ENCODE measurements around the gene RRBP1. TPM values are rescaled to one million over a fixed set of nuclear protein-coding genes. Genes with fewer than 3 reads are reported as not detected.

Gene RRBP1
- total and polyA plus RNA-seq, 12 donors, result 23.5 to 71.3 (median 29.7) TPM

DNA sequence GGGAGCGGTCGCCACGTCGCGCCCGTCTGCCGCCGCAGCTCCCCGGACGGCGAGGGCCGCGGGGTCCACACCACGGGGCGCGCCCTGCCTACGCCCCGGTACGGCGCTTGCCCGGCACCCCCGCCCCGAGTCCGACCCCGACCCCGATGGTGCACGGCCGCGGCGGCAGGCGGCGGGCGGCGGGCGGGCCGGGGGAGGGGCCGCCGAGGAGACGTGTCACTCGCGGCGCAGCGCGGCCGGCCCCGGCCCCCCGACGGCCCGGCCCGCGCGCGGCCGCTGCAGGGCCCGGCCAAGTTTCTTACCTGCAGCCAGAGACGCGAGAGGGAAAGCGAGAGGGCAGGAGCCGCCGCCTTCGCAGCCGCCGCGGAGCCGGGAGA is 328 bp downstream of the RRBP1 start:
- peak overlapping the region; percentile 65 to 87 (median 82) for H3K4me3 ChIP-seq
- H3K27ac ChIP-seq, result peak overlapping the region; percentile 73 to 100 (median 94)
- ATAC-seq (no peak), DNase-seq (no peak)
- H3K36me3 ChIP-seq, result peaks cover 0 to 33% (median 2%) of the 10 kb centered on the region in 9 donors
- 1% methylated on average over 63 to 65 of the region's 65 CpGs for WGBS, 2 donors
- TF ChIP-seq, protein P1, sequence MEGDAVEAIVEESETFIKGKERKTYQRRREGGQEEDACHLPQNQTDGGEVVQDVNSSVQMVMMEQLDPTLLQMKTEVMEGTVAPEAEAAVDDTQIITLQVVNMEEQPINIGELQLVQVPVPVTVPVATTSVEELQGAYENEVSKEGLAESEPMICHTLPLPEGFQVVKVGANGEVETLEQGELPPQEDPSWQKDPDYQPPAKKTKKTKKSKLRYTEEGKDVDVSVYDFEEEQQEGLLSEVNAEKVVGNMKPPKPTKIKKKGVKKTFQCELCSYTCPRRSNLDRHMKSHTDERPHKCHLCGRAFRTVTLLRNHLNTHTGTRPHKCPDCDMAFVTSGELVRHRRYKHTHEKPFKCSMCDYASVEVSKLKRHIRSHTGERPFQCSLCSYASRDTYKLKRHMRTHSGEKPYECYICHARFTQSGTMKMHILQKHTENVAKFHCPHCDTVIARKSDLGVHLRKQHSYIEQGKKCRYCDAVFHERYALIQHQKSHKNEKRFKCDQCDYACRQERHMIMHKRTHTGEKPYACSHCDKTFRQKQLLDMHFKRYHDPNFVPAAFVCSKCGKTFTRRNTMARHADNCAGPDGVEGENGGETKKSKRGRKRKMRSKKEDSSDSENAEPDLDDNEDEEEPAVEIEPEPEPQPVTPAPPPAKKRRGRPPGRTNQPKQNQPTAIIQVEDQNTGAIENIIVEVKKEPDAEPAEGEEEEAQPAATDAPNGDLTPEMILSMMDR (IDR thresholded peaks at IDR 0.05), result no peak
- H3K9me3 ChIP-seq, result peaks cover 0 to 6% (median 0%) of the 10 kb centered on the region in 11 donors
- peaks cover 6 to 44% (median 18%) of the 10 kb centered on the region in 9 donors for H3K4me1 ChIP-seq
- H3K27me3 ChIP-seq, result peaks cover 0 to 5% (median 0%) of the 10 kb centered on the region in 7 donors
- intact Hi-C loops (cut with DNase I), result loop anchor here in 9 of 10 donors (1.0 to 10.0 kb wide), 14 partner anchors 73 to 283 kb away; partner anchors contain the start of genes DSTN (in 1 of the 9), MGME1 (in 1 of the 9) and SNX5 (in 1 of the 9)

- Histone ChIP-seq H3K36me3 (peaks cover 0 to 39% (median 6%) of the 10 kb centered on the region in 9 donors), H3K27ac (peak overlapping the region; percentile 73 to 100 (median 94)), H3K27me3 (peaks cover 0 to 5% (median 0%) of the 10 kb centered on the region in 7 donors), H3K4me1 (peaks cover 6 to 50% (median 22%) of the 10 kb centered on the region in 9 donors), H3K4me3 (peak overlapping the region; percentile 34 to 87 (median 82)), H3K9me3 (no peaks in the 10 kb centered on the region)
- intact Hi-C loops (cut with DNase I), result loop anchor here in 9 of 10 donors (1.0 to 10.0 kb wide), 13 partner anchors 74 to 284 kb away; partner anchors contain the start of genes DSTN (in 1 of the 9), MGME1 (in 1 of the 9) and SNX5 (in 1 of the 9)
- WGBS, 2 donors, result 1 to 3% methylated on average over 55 to 110 of the region's 110 CpGs
- TF ChIP-seq, protein P1 (IDR thresholded peaks at IDR 0.05), result peak; percentile 40 to 84 (median 64)
- DNase-seq, result peak; percentile 86 to 87
- ATAC-seq, result peak; percentile 13 to 54 (median 29)
Measured at GRCh38 chr20:17680836-17681725, 961 bp downstream of the RRBP1 start.

- peaks cover 0 to 46% (median 6%) of the 10 kb centered on the region in 9 donors for H3K36me3 ChIP-seq
- H3K27me3 ChIP-seq, result peaks cover 0 to 5% (median 0%) of the 10 kb centered on the region in 7 donors
- DNase-seq (peak; percentile 42), ATAC-seq (peak in 1 of 8 donors; percentile 2)
- intact Hi-C loops (cut with DNase I), result loop anchor here (2.0 to 10.0 kb wide), 13 partner anchors 75 to 285 kb away; partner anchors contain the start of genes DSTN (in 1 of the 10), MGME1 (in 1 of the 10) and SNX5 (in 1 of the 10)
- WGBS, 2 donors, result 37 to 48% methylated on average over 27 of the region's 27 CpGs
- peaks cover 8 to 59% (median 31%) of the 10 kb centered on the region in 9 donors for H3K4me1 ChIP-seq
- TF ChIP-seq, protein P1 (IDR thresholded peaks at IDR 0.05), result no peak
- H3K27ac ChIP-seq, result peak overlapping the region; percentile 73 to 100 (median 94)
- H3K4me3 ChIP-seq, result peak overlapping the region; percentile 34 to 87 (median 82)
- no peaks in the 10 kb centered on the region for H3K9me3 ChIP-seq
Measured at GRCh38 chr20:17679941-17680835, 1.9 kb downstream of the RRBP1 start.
